Fibroblast of the aortic adventitia (primary cell): ENCODE data around the gene INTS7. TPM values are rescaled to one million over a fixed set of nuclear protein-coding genes. Genes with fewer than 3 reads are reported as not detected.
"Not testable (repeated sequence)": the region's sequence is repeated elsewhere in the genome, so short reads cannot be mapped to it uniquely, and the experiment has no call there.

Experiments used
- DNase-seq: peaks from one replicate; pipeline ENCODE4 v3.0.0-alpha.2; 2010; ENCODE audit warnings: low read depth
- H3K4me3 ChIP-seq: 2 replicates; pipeline ENCODE4 v1.5.1; 2011; ENCODE audit warnings: low read depth, mild to moderate bottlenecking, control low read depth, low read length, moderate library complexity
- CTCF ChIP-seq: IDR thresholded peaks from 2 replicates; pipeline ENCODE4 v1.5.1; 2011; ENCODE audit warnings: mild to moderate bottlenecking, low read length, control low read depth, inconsistent platforms; ENCODE audit not compliant: insufficient read depth
- total RNA-seq: library from RNA; depleted of rRNA; stranded (reverse); fragments of >200 nt; gene quantifications from 2 replicates; pipeline ENCODE4 v1.2.3, GENCODE V29; 2012; ENCODE audit warnings: low replicate concordance

INTS7 gene
- total RNA-seq, 1 donor, result 34.7 TPM

DNA sequence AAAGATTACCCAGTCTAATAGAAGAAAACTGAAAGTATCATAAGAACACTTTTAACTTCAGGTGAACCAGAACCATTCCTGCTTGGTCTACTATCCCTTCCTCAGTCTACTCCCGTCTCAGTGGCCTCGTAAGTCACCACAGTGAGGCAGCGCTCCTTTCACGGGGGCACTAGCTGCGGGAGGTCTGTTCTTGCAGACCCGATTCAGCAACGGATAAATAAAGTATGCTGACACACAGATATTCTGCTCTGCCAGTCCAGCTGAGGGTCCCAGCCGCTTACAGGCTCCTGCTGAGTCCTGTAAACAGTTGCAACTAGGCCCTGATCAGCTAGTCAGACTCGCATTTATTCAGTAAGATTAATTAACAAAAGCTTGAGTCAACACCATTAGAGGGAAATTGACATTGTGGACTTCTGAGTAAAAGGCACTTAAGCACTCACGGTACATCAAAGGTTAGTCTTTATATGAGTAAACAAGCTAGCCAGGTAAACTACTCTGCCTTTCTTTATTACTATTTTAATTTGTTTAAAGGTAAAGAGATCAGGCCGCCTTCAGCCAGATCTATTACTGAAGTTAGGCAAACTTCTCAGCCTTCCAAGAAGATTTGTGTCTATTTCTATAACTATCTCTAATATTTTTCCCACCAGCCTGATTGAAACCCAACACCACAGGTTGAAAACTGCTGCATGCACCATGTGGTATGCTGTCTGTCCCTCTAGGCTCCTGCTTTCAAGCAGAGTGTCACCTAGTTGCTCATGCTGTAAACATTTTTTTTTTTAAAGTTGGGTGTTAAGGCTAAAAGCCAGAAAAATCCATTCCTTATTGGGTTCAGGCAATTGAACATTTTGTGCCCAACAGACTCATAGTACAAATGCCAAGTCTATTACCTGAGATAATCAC lies 87.7 kb downstream of the INTS7 start:
- no peak for TF ChIP-seq CTCF
- H3K4me3 ChIP-seq, result no peak overlapping the region
- DNase-seq, result no peak

- no peak overlapping the region for H3K4me3 ChIP-seq
- peak; percentile 57 for TF ChIP-seq CTCF
- DNase-seq, result peak; percentile 49
Measured at GRCh38 chr1:211944733-211945500, 90.4 kb downstream of the INTS7 start.

DNA sequence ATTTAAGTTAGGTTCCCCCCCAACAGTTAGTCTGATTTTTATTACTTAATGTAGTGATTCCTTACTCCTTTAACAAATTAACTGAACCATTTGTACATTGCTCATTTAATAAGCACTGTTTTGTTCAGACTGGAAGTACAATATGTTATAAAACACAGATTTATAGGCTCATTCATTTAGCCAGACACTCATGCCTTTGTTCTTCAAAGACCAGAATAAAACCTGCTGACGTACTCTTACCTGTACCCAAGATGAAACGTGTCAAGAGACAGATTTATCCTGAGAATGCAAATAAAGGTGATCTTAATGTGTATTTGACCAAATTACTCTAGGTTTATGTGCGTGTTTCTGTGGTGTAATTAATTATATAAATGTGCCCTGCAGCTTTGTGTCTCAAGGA lies 92.8 kb downstream of the INTS7 start:
- H3K4me3 ChIP-seq, result no peak overlapping the region
- no peak for TF ChIP-seq CTCF
- DNase-seq, result no peak

DNA sequence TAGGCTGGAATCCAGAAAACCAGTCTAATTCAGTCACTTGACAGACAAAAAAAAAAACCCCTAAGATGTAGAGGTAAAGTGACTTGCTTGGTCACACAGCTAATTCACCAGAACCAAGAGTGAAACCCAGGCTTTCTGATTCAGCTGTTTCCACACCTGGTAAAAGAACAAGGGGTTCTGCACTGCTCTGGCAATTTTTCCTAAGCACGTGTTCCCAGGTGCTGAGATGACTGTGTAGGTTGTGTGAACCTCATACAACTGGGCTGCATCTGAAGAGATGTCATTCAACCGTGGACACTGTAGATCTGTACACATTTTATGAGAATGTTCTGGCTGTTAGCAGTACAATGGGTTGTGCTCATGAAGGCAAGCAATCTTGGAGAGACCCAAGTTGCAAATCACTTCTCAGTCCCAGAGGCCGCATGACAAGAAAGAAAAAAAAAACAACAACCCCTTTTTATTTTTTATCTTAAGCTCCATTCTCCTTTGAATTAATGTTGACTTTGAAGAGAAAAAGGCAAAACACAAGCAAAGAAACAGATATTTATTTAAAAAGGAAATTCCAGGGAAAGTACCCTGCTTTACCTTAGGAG lies 95.4 kb downstream of the INTS7 start:
- no peak for TF ChIP-seq CTCF
- H3K4me3 ChIP-seq, result no peak overlapping the region
- DNase-seq, result no peak

DNA sequence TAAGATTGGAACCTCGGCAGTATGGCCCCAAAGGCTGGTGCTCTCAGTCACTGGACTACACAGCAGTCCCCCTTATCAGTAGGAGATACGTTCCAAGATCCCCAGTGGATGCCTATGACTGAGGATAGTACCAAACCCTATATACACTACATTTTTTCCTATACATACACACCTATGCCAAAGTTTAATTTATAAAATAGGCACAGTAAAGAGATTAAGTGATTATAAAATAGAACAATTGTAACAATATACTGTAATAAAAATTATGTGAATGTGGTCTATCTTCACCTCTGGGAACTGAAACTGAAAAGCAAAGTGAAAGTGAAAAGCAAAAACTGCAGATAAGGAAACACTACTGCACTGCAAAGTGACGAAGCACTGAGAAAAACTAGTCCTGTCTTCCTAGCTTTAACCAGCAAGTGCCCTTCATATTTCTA lies 96.8 kb downstream of the INTS7 start:
- no peak for TF ChIP-seq CTCF
- H3K4me3 ChIP-seq, result peak overlapping the region; percentile 13
- DNase-seq, result peak; percentile 25

GRCh38 chr1:211937422-211937821 lies 97.9 kb downstream of the INTS7 start:
- not testable (repeated sequence) for H3K4me3 ChIP-seq, DNase-seq
